PC-3 (cell line): ENCODE measurements around the gene TK2.
"Not testable (repeated sequence)": the region's sequence is repeated elsewhere in the genome, so short reads cannot be mapped to it uniquely, and the experiment has no call there.

ENCODE experiments used
- EZH2 ChIP-seq: fragments of 300-600 bp; sonication (generic); IDR thresholded peaks from one replicate; pipeline ENCODE4 v1.6.1; 2017; ENCODE audit warnings: antibody characterized with exemption, mild to moderate bottlenecking, low read length; ENCODE audit not compliant: unreplicated experiment
- TF ChIP-seq, protein P1 (sequence below): fragments of 300-600 bp; sonication (generic); conservative IDR thresholded peaks from 2 replicates; pipeline ENCODE4 v1.5.1; 2017; ENCODE audit warnings: antibody characterized with exemption, low read depth, mild to moderate bottlenecking, low read length

- TF ChIP-seq, protein P1, sequence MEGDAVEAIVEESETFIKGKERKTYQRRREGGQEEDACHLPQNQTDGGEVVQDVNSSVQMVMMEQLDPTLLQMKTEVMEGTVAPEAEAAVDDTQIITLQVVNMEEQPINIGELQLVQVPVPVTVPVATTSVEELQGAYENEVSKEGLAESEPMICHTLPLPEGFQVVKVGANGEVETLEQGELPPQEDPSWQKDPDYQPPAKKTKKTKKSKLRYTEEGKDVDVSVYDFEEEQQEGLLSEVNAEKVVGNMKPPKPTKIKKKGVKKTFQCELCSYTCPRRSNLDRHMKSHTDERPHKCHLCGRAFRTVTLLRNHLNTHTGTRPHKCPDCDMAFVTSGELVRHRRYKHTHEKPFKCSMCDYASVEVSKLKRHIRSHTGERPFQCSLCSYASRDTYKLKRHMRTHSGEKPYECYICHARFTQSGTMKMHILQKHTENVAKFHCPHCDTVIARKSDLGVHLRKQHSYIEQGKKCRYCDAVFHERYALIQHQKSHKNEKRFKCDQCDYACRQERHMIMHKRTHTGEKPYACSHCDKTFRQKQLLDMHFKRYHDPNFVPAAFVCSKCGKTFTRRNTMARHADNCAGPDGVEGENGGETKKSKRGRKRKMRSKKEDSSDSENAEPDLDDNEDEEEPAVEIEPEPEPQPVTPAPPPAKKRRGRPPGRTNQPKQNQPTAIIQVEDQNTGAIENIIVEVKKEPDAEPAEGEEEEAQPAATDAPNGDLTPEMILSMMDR = not testable (repeated sequence)
- not testable (repeated sequence) for TF ChIP-seq EZH2
These were observed 34.8 kb downstream of the TK2 start for GRCh38 chr16:66514980-66515595.
